HEK293 (cell line): ENCODE data around the gene SIAH2.

Source experiments
- CTCF ChIA-PET: fragments of 350-600 bp; formaldehyde crosslinking; extraction: SDS; loops from one replicate; lab custom pipeline; 2021; ENCODE audit warnings: antibody characterized with exemption; lab: Yijun Ruan, JAX
- POLR2A ChIA-PET: fragments of 300-600 bp; formaldehyde crosslinking; extraction: SDS; loops from one replicate; lab custom pipeline; 2020; ENCODE audit warnings: antibody characterized with exemption, inconsistent platforms; lab: Yijun Ruan, JAX
- H3K27ac ChIP-seq: fragments of 200-500 bp; sonication (Bioruptor generic); 2 replicates; pipeline ENCODE4 v1.5.1; 2014; ENCODE audit warnings: low read depth, low read length, control low read depth, inconsistent platforms; ENCODE audit errors: extremely low read depth
- H3K36me3 ChIP-seq, 2 experiments: fragments of 200-500 bp in 1 of 2; sonication (Bioruptor generic) in 1 of 2; 1 replicate in 1 of 2; 2 replicates in 1 of 2; pipeline ENCODE4 v1.5.1; 2014 to 2017; ENCODE audit warnings: inconsistent platforms in 2 of 2, low read length in 2 of 2; ENCODE audit not compliant: control insufficient read depth in 2 of 2, insufficient read depth in 1 of 2
- H3K4me1 ChIP-seq: fragments of 200-500 bp; sonication (Bioruptor generic); 2 replicates; pipeline ENCODE4 v1.5.1; 2014; ENCODE audit warnings: mild to moderate bottlenecking, low read length, inconsistent platforms; ENCODE audit not compliant: control insufficient read depth, insufficient read depth
- H3K4me3 ChIP-seq: 2 replicates; pipeline ENCODE4 v1.5.1; 2011; ENCODE audit warnings: low read depth, mild to moderate bottlenecking, control low read depth, low read length, moderate library complexity
- H3K9me3 ChIP-seq: fragments of 200-500 bp; sonication (Bioruptor generic); 2 replicates; pipeline ENCODE4 v1.5.1; 2014; ENCODE audit warnings: low read depth, low read length, inconsistent platforms; ENCODE audit not compliant: control insufficient read depth, insufficient read depth
- BCL11A ChIP-seq: fragments of 450-650 bp; formaldehyde crosslinking; IDR thresholded peaks from 2 replicates; pipeline ENCODE4 v1.5.1; 2016; ENCODE audit warnings: low read depth, missing biosample characterization, missing genetic modification characterization
- FEZF1 ChIP-seq: fragments of 450-650 bp; formaldehyde crosslinking; IDR thresholded peaks from 2 replicates; pipeline ENCODE4 v1.5.1; 2016; ENCODE audit warnings: missing biosample characterization, missing genetic modification characterization
- HOXA7 ChIP-seq: sonication (generic); formaldehyde crosslinking; IDR thresholded peaks from 2 replicates; pipeline ENCODE4 v1.8.1; 2022; ENCODE audit warnings: missing genetic modification reagents, borderline replicate concordance
- MZF1 ChIP-seq: fragments of 450-650 bp; formaldehyde crosslinking; IDR thresholded peaks from 2 replicates; pipeline ENCODE4 v1.5.1; 2017; ENCODE audit warnings: missing biosample characterization, missing genetic modification characterization, borderline replicate concordance
- TCF7L2 ChIP-seq: IDR thresholded peaks from 2 replicates; pipeline ENCODE4 v1.6.1; 2011; ENCODE audit warnings: low read depth, mild to moderate bottlenecking, inconsistent platforms, low read length, moderate library complexity, borderline replicate concordance
- WT1 ChIP-seq: fragments of 450-650 bp; formaldehyde crosslinking; IDR thresholded peaks from 2 replicates; pipeline ENCODE4 v1.5.1; 2016; ENCODE audit warnings: missing biosample characterization, missing genetic modification characterization
- YY2 ChIP-seq: fragments of 450-650 bp; formaldehyde crosslinking; IDR thresholded peaks from 2 replicates; pipeline ENCODE4 v1.5.1; 2016; ENCODE audit warnings: missing biosample characterization, missing genetic modification characterization
- ZBTB17 ChIP-seq: fragments of 450-650 bp; formaldehyde crosslinking; IDR thresholded peaks from 2 replicates; pipeline ENCODE4 v1.5.1; 2016; ENCODE audit warnings: missing biosample characterization, missing genetic modification characterization
- ZBTB21 ChIP-seq: fragments of 450-650 bp; formaldehyde crosslinking; IDR thresholded peaks from 2 replicates; pipeline ENCODE4 v1.5.1; 2017; ENCODE audit warnings: missing biosample characterization, missing genetic modification characterization
- ZNF132 ChIP-seq: fragments of 450-650 bp; formaldehyde crosslinking; IDR thresholded peaks from 2 replicates; pipeline ENCODE4 v1.5.1; 2017; ENCODE audit warnings: missing biosample characterization, missing genetic modification characterization, borderline replicate concordance
- ZNF157 ChIP-seq: fragments of 450-650 bp; formaldehyde crosslinking; IDR thresholded peaks from 2 replicates; pipeline ENCODE4 v1.5.1; 2016; ENCODE audit warnings: missing biosample characterization, missing genetic modification characterization
- ZNF202 ChIP-seq: fragments of 450-650 bp; formaldehyde crosslinking; IDR thresholded peaks from 2 replicates; pipeline ENCODE4 v1.5.1; 2016; ENCODE audit warnings: missing biosample characterization, missing genetic modification characterization, borderline replicate concordance
- ZNF223 ChIP-seq: fragments of 450-650 bp; formaldehyde crosslinking; IDR thresholded peaks from 2 replicates; pipeline ENCODE4 v1.5.1; 2016; ENCODE audit warnings: missing biosample characterization, missing genetic modification characterization
- ZNF274 ChIP-seq, 2 experiments: fragments of 200-500 bp in 1 of 2; fragments of 450-650 bp in 1 of 2; sonication (Bioruptor generic) in 1 of 2; formaldehyde crosslinking in 1 of 2; IDR thresholded peaks; 2 replicates each; pipeline versions ENCODE4 v1.5.1 to v1.6.1; 2014 to 2016; ENCODE audit warnings: borderline replicate concordance in 1 of 2, inconsistent platforms in 1 of 2, low read length in 1 of 2, missing biosample characterization in 1 of 2, missing genetic modification characterization in 1 of 2
- ZNF341 ChIP-seq: fragments of 450-650 bp; formaldehyde crosslinking; IDR thresholded peaks from 2 replicates; pipeline ENCODE4; 2016; ENCODE audit warnings: low read depth, missing biosample characterization, missing genetic modification characterization
- ZNF366 ChIP-seq: fragments of 450-650 bp; formaldehyde crosslinking; conservative IDR thresholded peaks from 2 replicates; pipeline ENCODE4 v1.5.1; 2016; ENCODE audit warnings: missing biosample characterization, missing genetic modification characterization
- ZNF623 ChIP-seq: fragments of 450-650 bp; formaldehyde crosslinking; IDR thresholded peaks from 2 replicates; pipeline ENCODE4 v1.5.1; 2016; ENCODE audit warnings: missing biosample characterization, missing genetic modification characterization
- TF ChIP-seq, protein P1 (sequence below): fragments of 450-650 bp; formaldehyde crosslinking; IDR thresholded peaks from 2 replicates; pipeline ENCODE4 v1.5.1; 2016; ENCODE audit warnings: missing biosample characterization, missing genetic modification characterization
- TF ChIP-seq, protein P2 (sequence below): fragments of 450-650 bp; formaldehyde crosslinking; IDR thresholded peaks from 2 replicates; pipeline ENCODE4 v1.5.1; 2017; ENCODE audit warnings: missing biosample characterization, missing genetic modification characterization
- TF ChIP-seq, protein P3 (sequence below): fragments of 450-650 bp; formaldehyde crosslinking; IDR thresholded peaks from 2 replicates; pipeline ENCODE4 v1.5.1; 2017; ENCODE audit warnings: missing biosample characterization, missing genetic modification characterization
- TF ChIP-seq, protein P4 (sequence below): fragments of 450-650 bp; formaldehyde crosslinking; IDR thresholded peaks from 2 replicates; pipeline ENCODE4 v1.5.1; 2016; ENCODE audit warnings: missing biosample characterization, missing genetic modification characterization

SIAH2 gene

DNA sequence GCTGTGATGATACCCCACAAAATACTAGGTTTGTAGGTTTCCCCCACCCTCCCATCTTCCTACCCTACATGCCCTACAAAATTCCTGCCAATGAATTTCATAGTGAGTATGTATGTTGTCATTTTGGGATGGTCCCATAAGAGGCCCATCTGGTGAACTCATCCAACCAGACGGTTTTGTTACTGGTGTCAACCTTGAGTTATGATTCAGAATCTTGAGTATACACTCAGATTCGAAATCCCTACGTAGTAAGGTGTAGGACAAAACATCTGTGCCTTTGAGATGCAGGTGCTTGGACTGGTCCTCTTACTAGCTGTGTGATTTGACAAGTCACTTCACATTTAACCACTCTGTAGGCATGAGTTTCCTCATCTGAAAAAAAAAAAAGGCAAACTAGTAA lies 3.6 kb downstream of the SIAH2 start (continued):
- TF ChIP-seq ZNF274 (IDR thresholded peaks at IDR 0.05; ENCODE audit: low read length), result no peak
- TF ChIP-seq ZNF274 (tag by site-specific recombination; IDR thresholded peaks at IDR 0.05; ENCODE audit: borderline replicate concordance), result no peak
- no peak for TF ChIP-seq ZBTB17 (tag by site-specific recombination)
- no peak; the same call in 1 of the 2 replicates for TF ChIP-seq FEZF1 (tag by site-specific recombination)

DNA sequence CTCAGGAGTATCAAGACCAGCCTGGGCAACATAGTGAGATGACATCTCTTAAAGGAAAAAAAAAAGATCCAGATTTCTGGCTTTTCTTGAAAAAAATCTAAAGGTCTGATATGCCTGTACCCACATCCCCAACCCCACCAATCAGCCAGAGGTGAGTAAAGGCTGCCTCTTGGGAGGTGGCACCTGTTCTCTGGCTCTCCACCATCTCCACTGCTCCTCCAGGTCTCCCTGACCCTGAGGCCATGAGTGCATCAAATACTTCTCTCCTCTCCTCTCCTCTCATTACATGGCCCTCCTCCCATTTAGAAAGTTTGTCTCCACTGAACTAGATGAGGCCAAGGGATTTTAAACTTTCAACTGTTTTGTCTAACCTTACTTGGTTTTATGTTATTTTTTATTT lies 5.2 kb downstream of the SIAH2 start:
- Histone ChIP-seq H3K36me3 (peaks cover 0 to 10% of the 10 kb centered on the region in 2 experiments; a peak in 1 of 3 replicates), H3K27ac (no peak overlapping the region), H3K9me3 (no peaks in the 10 kb centered on the region), H3K4me1 (no peaks in the 10 kb centered on the region), H3K4me3 (no peak overlapping the region)
- no peak for TF ChIP-seq ZNF202 (tag by site-specific recombination)
- TF ChIP-seq ZNF623 (tag by site-specific recombination), result no peak
- TF ChIP-seq ZNF132 (tag by site-specific recombination), result no peak
- TF ChIP-seq MZF1, result no peak
- TF ChIP-seq TCF7L2, result no peak
- ChIA-PET CTCF (no interaction called here), POLR2A (no interaction called here)

DNA sequence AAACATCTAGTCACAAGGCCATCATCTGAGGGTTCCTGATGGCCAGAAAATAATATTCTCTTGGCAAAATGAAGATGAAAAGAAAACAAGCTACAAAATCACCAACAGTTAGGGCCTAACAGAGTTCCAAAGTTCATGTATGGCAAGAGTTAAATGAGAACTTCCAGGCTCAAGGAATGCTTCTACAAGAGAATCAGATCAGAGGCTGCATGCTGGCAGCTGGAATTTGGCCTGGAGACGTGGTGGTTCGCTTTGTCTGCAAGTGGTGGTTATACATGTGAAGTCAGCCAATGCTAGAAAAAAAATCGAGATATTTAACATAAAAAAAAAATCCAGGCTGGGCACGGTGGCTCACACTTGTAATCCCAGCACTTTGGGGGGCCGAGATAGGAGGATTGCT lies 5.6 kb downstream of the SIAH2 start:
- TF ChIP-seq, protein P1, sequence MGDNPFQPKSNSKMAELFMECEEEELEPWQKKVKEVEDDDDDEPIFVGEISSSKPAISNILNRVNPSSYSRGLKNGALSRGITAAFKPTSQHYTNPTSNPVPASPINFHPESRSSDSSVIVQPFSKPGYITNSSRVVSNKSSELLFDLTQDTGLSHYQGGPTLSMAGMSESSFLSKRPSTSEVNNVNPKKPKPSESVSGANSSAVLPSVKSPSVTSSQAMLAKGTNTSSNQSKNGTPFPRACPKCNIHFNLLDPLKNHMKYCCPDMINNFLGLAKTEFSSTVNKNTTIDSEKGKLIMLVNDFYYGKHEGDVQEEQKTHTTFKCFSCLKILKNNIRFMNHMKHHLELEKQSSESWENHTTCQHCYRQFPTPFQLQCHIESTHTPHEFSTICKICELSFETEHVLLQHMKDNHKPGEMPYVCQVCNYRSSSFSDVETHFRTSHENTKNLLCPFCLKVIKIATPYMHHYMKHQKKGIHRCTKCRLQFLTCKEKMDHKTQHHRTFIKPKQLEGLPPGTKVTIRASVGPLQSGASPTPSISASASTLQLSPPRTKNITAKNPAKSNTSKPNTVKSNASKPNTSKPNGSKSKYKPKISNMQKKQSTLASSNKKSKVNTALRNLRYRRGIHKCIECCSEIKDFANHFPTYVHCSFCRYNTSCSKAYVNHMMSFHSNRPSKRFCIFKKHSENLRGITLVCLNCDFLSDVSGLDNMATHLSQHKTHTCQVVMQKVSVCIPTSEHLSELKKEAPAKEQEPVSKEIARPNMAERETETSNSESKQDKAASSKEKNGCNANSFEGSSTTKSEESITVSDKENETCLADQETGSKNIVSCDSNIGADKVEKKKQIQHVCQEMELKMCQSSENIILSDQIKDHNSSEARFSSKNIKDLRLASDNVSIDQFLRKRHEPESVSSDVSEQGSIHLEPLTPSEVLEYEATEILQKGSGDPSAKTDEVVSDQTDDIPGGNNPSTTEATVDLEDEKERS (tag by site-specific recombination), result no peak
- TF ChIP-seq YY2 (tag by site-specific recombination) (no peak), ZBTB21 (tag by site-specific recombination) (no peak), ZNF623 (tag by site-specific recombination) (no peak), ZNF366 (tag by site-specific recombination) (no peak), HOXA7 (CRISPR knock-in tag) (no peak), WT1 (no peak), ZNF223 (tag by site-specific recombination) (no peak), ZNF341 (no peak), ZNF157 (tag by site-specific recombination) (no peak), BCL11A (tag by site-specific recombination) (no peak)
- TF ChIP-seq, protein P2, sequence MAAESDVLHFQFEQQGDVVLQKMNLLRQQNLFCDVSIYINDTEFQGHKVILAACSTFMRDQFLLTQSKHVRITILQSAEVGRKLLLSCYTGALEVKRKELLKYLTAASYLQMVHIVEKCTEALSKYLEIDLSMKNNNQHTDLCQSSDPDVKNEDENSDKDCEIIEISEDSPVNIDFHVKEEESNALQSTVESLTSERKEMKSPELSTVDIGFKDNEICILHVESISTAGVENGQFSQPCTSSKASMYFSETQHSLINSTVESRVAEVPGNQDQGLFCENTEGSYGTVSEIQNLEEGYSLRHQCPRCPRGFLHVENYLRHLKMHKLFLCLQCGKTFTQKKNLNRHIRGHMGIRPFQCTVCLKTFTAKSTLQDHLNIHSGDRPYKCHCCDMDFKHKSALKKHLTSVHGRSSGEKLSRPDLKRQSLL (tag by site-specific recombination), result no peak
- TF ChIP-seq, protein P3, sequence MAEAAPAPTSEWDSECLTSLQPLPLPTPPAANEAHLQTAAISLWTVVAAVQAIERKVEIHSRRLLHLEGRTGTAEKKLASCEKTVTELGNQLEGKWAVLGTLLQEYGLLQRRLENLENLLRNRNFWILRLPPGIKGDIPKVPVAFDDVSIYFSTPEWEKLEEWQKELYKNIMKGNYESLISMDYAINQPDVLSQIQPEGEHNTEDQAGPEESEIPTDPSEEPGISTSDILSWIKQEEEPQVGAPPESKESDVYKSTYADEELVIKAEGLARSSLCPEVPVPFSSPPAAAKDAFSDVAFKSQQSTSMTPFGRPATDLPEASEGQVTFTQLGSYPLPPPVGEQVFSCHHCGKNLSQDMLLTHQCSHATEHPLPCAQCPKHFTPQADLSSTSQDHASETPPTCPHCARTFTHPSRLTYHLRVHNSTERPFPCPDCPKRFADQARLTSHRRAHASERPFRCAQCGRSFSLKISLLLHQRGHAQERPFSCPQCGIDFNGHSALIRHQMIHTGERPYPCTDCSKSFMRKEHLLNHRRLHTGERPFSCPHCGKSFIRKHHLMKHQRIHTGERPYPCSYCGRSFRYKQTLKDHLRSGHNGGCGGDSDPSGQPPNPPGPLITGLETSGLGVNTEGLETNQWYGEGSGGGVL, result no peak
- TF ChIP-seq, protein P4, sequence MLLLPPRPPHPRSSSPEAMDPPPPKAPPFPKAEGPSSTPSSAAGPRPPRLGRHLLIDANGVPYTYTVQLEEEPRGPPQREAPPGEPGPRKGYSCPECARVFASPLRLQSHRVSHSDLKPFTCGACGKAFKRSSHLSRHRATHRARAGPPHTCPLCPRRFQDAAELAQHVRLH (tag by site-specific recombination), result no peak
- no peak overlapping the region for H3K27ac ChIP-seq
- POLR2A ChIA-PET, result no interaction called here
- no peaks in the 10 kb centered on the region for H3K4me1 ChIP-seq
- H3K9me3 ChIP-seq, result no peaks in the 10 kb centered on the region
- H3K4me3 ChIP-seq, result no peak overlapping the region
- peaks cover 0 to 10% of the 10 kb centered on the region in 2 experiments; a peak in 1 of 3 replicates for H3K36me3 ChIP-seq
- CTCF ChIA-PET, result no interaction called here
